Fibroblast of lung (primary cell): ENCODE measurements around the gene KCNJ8. TPM values are rescaled to one million over a fixed set of nuclear protein-coding genes. Genes with fewer than 3 reads are reported as not detected.

Experiments
- DNase-seq, 2 donors: peaks; one replicate each; pipeline versions ENCODE4 v3.0.0 to v3.0.0-alpha.2; 2010; ENCODE audit warnings: low read depth in 2 of 2
- H2AFZ ChIP-seq: 2 replicates; pipeline ENCODE4 v1.5.1; 2012; ENCODE audit warnings: low read length, control low read depth, inconsistent platforms
- H3K27ac ChIP-seq: 2 replicates; pipeline ENCODE4 v1.5.1; 2011; ENCODE audit warnings: low read length, control low read depth; ENCODE audit not compliant: insufficient read depth
- H3K27me3 ChIP-seq: 2 replicates; pipeline ENCODE4 v1.5.1; 2011; ENCODE audit warnings: mild to moderate bottlenecking, low read length; ENCODE audit not compliant: control insufficient read depth, insufficient read depth
- H3K36me3 ChIP-seq: 2 replicates; pipeline ENCODE4 v1.5.1; 2011; ENCODE audit warnings: low read length; ENCODE audit not compliant: control insufficient read depth, insufficient read depth
- H3K4me1 ChIP-seq: 2 replicates; pipeline ENCODE4 v1.5.1; 2011; ENCODE audit warnings: low read length; ENCODE audit not compliant: control insufficient read depth, insufficient read depth; ENCODE audit errors: extremely low read depth
- H3K4me2 ChIP-seq: 2 replicates; pipeline ENCODE4 v1.5.1; 2011; ENCODE audit warnings: low read length, control low read depth; ENCODE audit not compliant: insufficient read depth; ENCODE audit errors: extremely low read depth
- H3K4me3 ChIP-seq, 4 experiments: fragments of 200-600 bp in 1 of 4; sonication (generic) in 1 of 4; replicated peaks in 1 of 4; 2 replicates each; pipeline ENCODE4 v1.5.1; 2011 to 2016; ENCODE audit warnings: low read length in 4 of 4, low read depth in 3 of 4, mild to moderate bottlenecking in 3 of 4, control low read depth in 2 of 4, inconsistent platforms in 1 of 4, mixed read lengths in 1 of 4; ENCODE audit not compliant: insufficient read depth in 1 of 4; ENCODE audit errors: control extremely low read depth in 1 of 4
- H3K79me2 ChIP-seq: 2 replicates; pipeline ENCODE4 v1.5.1; 2012; ENCODE audit warnings: mild to moderate bottlenecking, low read length, inconsistent platforms; ENCODE audit not compliant: control insufficient read depth, insufficient read depth
- H3K9ac ChIP-seq: 2 replicates; pipeline ENCODE4 v1.5.1; 2011; ENCODE audit warnings: mild to moderate bottlenecking, low read length, control low read depth; ENCODE audit not compliant: insufficient read depth
- H3K9me3 ChIP-seq: 2 replicates; pipeline ENCODE4 v1.5.1; 2012; ENCODE audit warnings: low read depth, low read length; ENCODE audit not compliant: control insufficient read depth, insufficient read depth
- H4K20me1 ChIP-seq: 2 replicates; pipeline ENCODE4 v1.5.1; 2011; ENCODE audit warnings: low read length; ENCODE audit not compliant: control insufficient read depth, insufficient read depth; ENCODE audit errors: extremely low read depth
- EZH2 ChIP-seq: IDR thresholded peaks from 2 replicates; pipeline ENCODE4 v1.5.1; 2012; ENCODE audit warnings: low read length, control low read depth, mild to moderate bottlenecking; ENCODE audit errors: missing control alignments
- polyA plus RNA-seq, 2 donors: library from polyadenylated mRNA; depleted of rRNA in 1 of 2; stranded (reverse) in 1 of 2; unstranded in 1 of 2; fragments of >200 nt; gene quantifications; 2 replicates each; pipeline ENCODE4 v1.2.1, GENCODE V29; 2011 to 2012; ENCODE audit warnings: missing spikeins in 1 of 2
- total RNA-seq: library from RNA; depleted of rRNA; stranded (reverse); fragments of >200 nt; gene quantifications from 2 replicates; pipeline ENCODE4 v1.2.1, GENCODE V29; 2014
- TF ChIP-seq, protein P1 (sequence below), 2 donors: IDR thresholded peaks in 1 of 2; conservative IDR thresholded peaks in 1 of 2; 1 replicate in 1 of 2; 2 replicates in 1 of 2; pipeline ENCODE4 v1.5.1; 2011 to 2012; ENCODE audit warnings: low read length in 2 of 2, control low read depth in 1 of 2, inconsistent platforms in 1 of 2, low read depth in 1 of 2, mild to moderate bottlenecking in 1 of 2

The KCNJ8 gene
- total and polyA plus RNA-seq, 2 donors (not counting 1 experiment from before 2014, with no cell fraction given), result 13.2 to 17.7 TPM

DNA sequence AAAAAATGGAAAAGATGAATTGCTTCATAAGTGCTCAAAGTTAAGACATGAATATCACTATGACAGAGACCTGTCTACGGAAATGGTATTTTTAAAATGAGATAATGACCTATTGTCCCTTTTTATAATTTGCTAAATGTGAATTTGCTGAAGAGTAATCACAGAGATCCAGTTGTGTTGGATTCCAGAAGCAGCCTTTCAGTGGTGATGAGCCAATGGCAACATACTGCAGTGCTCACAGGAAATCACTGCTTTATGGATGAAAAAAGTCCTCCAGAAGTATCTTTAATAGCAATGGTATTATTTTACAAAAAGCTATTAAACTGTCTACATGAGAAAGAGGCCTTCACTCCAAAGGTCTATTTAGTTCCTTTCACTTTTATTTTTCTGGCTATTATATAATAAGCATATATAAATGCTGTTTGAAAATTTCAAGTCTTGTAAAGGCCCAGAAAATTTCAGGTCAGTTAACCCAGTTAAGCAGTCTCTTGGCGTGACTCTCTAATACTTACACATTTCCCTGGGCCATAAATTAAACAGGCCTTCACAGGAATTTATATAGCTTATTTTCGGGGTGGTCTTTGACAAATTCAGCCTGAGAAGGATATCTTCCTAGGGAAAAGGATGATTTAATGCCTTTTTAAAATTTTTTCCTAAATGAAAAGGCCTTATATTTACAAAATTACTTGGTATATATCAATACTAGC lies 55.4 kb downstream of the KCNJ8 start:
- Histone ChIP-seq H3K9me3 (no peaks in the 10 kb centered on the region), H3K79me2 (no peaks in the 10 kb centered on the region), H3K9ac (no peak overlapping the region), H3K36me3 (no peaks in the 10 kb centered on the region), H2AFZ (no peak overlapping the region), H3K4me1 (no peaks in the 10 kb centered on the region), H3K27ac (no peak overlapping the region), H3K4me3 (no peak overlapping the region), H3K4me2 (no peak overlapping the region), H4K20me1 (no peaks in the 10 kb centered on the region), H3K27me3 (no peaks in the 10 kb centered on the region)
- no peak for TF ChIP-seq EZH2
- TF ChIP-seq, protein P1, sequence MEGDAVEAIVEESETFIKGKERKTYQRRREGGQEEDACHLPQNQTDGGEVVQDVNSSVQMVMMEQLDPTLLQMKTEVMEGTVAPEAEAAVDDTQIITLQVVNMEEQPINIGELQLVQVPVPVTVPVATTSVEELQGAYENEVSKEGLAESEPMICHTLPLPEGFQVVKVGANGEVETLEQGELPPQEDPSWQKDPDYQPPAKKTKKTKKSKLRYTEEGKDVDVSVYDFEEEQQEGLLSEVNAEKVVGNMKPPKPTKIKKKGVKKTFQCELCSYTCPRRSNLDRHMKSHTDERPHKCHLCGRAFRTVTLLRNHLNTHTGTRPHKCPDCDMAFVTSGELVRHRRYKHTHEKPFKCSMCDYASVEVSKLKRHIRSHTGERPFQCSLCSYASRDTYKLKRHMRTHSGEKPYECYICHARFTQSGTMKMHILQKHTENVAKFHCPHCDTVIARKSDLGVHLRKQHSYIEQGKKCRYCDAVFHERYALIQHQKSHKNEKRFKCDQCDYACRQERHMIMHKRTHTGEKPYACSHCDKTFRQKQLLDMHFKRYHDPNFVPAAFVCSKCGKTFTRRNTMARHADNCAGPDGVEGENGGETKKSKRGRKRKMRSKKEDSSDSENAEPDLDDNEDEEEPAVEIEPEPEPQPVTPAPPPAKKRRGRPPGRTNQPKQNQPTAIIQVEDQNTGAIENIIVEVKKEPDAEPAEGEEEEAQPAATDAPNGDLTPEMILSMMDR (conservative IDR thresholded peaks at IDR 0.05 in 1 of 2, IDR thresholded peaks at IDR 0.05 in 1 of 2; ENCODE audit: low read depth in 1 of 2, low read length in 2 of 2), result no peak
- no peak for DNase-seq

DNA sequence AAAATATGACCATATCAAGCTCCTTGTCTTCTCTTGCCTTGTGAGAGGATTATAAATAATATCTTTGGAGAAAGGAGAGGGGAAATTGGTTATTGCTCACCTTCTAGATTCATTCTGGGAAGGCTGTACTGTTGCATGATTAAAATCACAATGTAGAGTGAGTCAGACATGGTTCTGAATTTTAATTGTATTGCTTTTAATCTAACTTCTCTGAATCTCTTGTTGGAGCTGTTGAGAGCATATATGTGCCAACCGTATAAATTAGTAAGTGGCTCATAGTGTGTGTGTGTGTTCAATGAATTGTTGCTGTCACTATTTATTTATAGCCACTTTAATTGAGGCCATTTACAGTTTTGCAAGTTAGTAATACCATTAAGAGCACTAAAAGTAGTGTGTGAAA lies 56.1 kb downstream of the KCNJ8 start:
- Histone ChIP-seq H3K9ac (no peak overlapping the region), H3K4me3 (no peak overlapping the region), H3K36me3 (no peaks in the 10 kb centered on the region), H3K27ac (no peak overlapping the region), H3K79me2 (no peaks in the 10 kb centered on the region), H4K20me1 (no peaks in the 10 kb centered on the region), H3K9me3 (no peaks in the 10 kb centered on the region), H3K4me1 (no peaks in the 10 kb centered on the region), H3K27me3 (no peaks in the 10 kb centered on the region), H3K4me2 (no peak overlapping the region), H2AFZ (no peak overlapping the region)
- TF ChIP-seq, protein P1 (conservative IDR thresholded peaks at IDR 0.05 in 1 of 2, IDR thresholded peaks at IDR 0.05 in 1 of 2; ENCODE audit: low read depth in 1 of 2, low read length in 2 of 2), result no peak
- no peak for DNase-seq

DNA sequence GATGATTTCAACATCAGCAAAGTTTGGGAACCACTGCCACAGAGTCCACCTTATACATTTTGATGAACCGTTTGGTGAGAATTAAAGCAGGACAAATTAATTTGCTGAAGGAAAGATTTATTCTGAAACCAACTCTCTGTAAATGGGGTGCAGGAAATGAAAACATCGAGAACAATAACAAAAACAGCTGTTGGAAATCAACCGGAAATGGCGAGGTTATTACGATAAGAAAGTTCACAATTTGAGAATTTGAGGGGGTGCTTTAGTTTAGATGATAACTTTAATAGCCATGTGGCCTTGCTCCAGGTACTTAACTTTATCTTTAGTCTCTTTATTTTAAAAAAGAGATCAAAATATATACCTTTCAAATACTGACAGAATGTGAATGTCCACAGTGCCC lies 56.7 kb downstream of the KCNJ8 start:
- no peak overlapping the region for H2AFZ ChIP-seq
- no peak overlapping the region for H3K4me2 ChIP-seq

More for the DNA sequence above, 56.7 kb downstream of the KCNJ8 start:
- no peak overlapping the region for H3K9ac ChIP-seq
- TF ChIP-seq EZH2, result no peak
- TF ChIP-seq, protein P1 (conservative IDR thresholded peaks at IDR 0.05 in 1 of 2, IDR thresholded peaks at IDR 0.05 in 1 of 2; ENCODE audit: low read depth in 1 of 2, low read length in 2 of 2), result no peak
- H3K9me3 ChIP-seq, result no peaks in the 10 kb centered on the region
- no peaks in the 10 kb centered on the region for H3K27me3 ChIP-seq
- no peaks in the 10 kb centered on the region for H4K20me1 ChIP-seq
- no peaks in the 10 kb centered on the region for H3K79me2 ChIP-seq
- H3K4me3 ChIP-seq, result no peak overlapping the region
- no peak overlapping the region for H3K27ac ChIP-seq
- H3K36me3 ChIP-seq, result no peaks in the 10 kb centered on the region
- no peaks in the 10 kb centered on the region for H3K4me1 ChIP-seq
- DNase-seq, result no peak
